Activated T-cell treated with anti-CD3 and anti-CD28 coated beads, Interleukin-2, amount 50 U/mL, for 24 hours (primary cell): ENCODE results near the gene ATP13A4.

Source experiments
- DNase-seq: peaks from one replicate; pipeline ENCODE4 v3.0.0-alpha.2; 2020
- H3K27ac Mint-ChIP-seq: 2 replicates; pipeline ENCODE4 v1.8.0; 2020; ENCODE audit warnings: mild to moderate bottlenecking, mixed read lengths
- H3K27me3 Mint-ChIP-seq: 2 replicates; pipeline ENCODE4 v1.8.0; 2020; ENCODE audit warnings: mixed read lengths
- H3K36me3 Mint-ChIP-seq: 2 replicates; pipeline ENCODE4 v1.8.0; 2020; ENCODE audit warnings: low read depth, mixed read lengths
- H3K4me1 Mint-ChIP-seq: 2 replicates; pipeline ENCODE4 v1.8.0; 2020; ENCODE audit warnings: low read depth, mixed read lengths
- H3K4me3 Mint-ChIP-seq: 2 replicates; pipeline ENCODE4 v1.8.0; 2020; ENCODE audit warnings: mild to moderate bottlenecking, moderate library complexity, mixed read lengths
- H3K9me3 Mint-ChIP-seq: 2 replicates; pipeline ENCODE4 v1.8.0; 2020; ENCODE audit warnings: mixed read lengths

ATP13A4 gene

GRCh38 chr3:193574488-193575070 lies 19.9 kb upstream of the ATP13A4 start:
- H3K4me1 Mint-ChIP-seq = no peaks in the 10 kb centered on the region

GRCh38 chr3:193573403-193574191 lies 18.9 kb upstream of the ATP13A4 start:
- Mint-ChIP-seq H3K4me1 (no peaks in the 10 kb centered on the region), H3K36me3 (no peaks in the 10 kb centered on the region), H3K9me3 (no peaks in the 10 kb centered on the region), H3K27me3 (no peaks in the 10 kb centered on the region), H3K27ac (no peak overlapping the region), H3K4me3 (no peak overlapping the region)
- no peak for DNase-seq

More at GRCh38 chr3:193574488-193575070, 19.9 kb upstream of the ATP13A4 start:
- Mint-ChIP-seq H3K36me3 (no peaks in the 10 kb centered on the region), H3K9me3 (no peaks in the 10 kb centered on the region), H3K27me3 (no peaks in the 10 kb centered on the region), H3K4me3 (no peak overlapping the region), H3K27ac (no peak overlapping the region)
- no peak for DNase-seq

- H3K36me3 Mint-ChIP-seq = no peaks in the 10 kb centered on the region
- peak; percentile 47 for DNase-seq
These were observed 17.8 kb upstream of the ATP13A4 start for GRCh38 chr3:193572426-193572908.

GRCh38 chr3:193569119-193569518 lies 14.4 kb upstream of the ATP13A4 start:
- no peaks in the 10 kb centered on the region for H3K27me3 Mint-ChIP-seq
- no peak for DNase-seq
- H3K4me3 Mint-ChIP-seq = no peak overlapping the region
- no peaks in the 10 kb centered on the region for H3K4me1 Mint-ChIP-seq
- no peak overlapping the region for H3K27ac Mint-ChIP-seq
- no peaks in the 10 kb centered on the region for H3K36me3 Mint-ChIP-seq
- H3K9me3 Mint-ChIP-seq = no peaks in the 10 kb centered on the region

More at GRCh38 chr3:193572426-193572908, 17.8 kb upstream of the ATP13A4 start:
- Mint-ChIP-seq H3K4me3 (no peak overlapping the region), H3K27me3 (no peaks in the 10 kb centered on the region), H3K4me1 (no peaks in the 10 kb centered on the region), H3K9me3 (no peaks in the 10 kb centered on the region), H3K27ac (no peak overlapping the region)

- Mint-ChIP-seq H3K36me3 (no peaks in the 10 kb centered on the region), H3K9me3 (no peaks in the 10 kb centered on the region), H3K27ac (no peak overlapping the region), H3K4me1 (no peaks in the 10 kb centered on the region), H3K27me3 (no peaks in the 10 kb centered on the region), H3K4me3 (no peak overlapping the region)
- no peak for DNase-seq
These were observed 9.3 kb upstream of the ATP13A4 start for GRCh38 chr3:193564012-193564411.

- no peak for DNase-seq
- Mint-ChIP-seq H3K27me3 (no peaks in the 10 kb centered on the region), H3K36me3 (no peaks in the 10 kb centered on the region), H3K4me3 (no peak overlapping the region), H3K27ac (no peak overlapping the region), H3K4me1 (no peaks in the 10 kb centered on the region), H3K9me3 (no peaks in the 10 kb centered on the region)
These were observed 8.7 kb upstream of the ATP13A4 start for GRCh38 chr3:193563426-193563825.

- Mint-ChIP-seq H3K4me1 (no peaks in the 10 kb centered on the region), H3K36me3 (no peaks in the 10 kb centered on the region), H3K27ac (no peak overlapping the region), H3K27me3 (no peaks in the 10 kb centered on the region), H3K9me3 (no peaks in the 10 kb centered on the region), H3K4me3 (no peak overlapping the region)
- DNase-seq = no peak
These were observed 6.2 kb upstream of the ATP13A4 start for GRCh38 chr3:193560870-193561269.

- no peak overlapping the region for H3K27ac Mint-ChIP-seq
- H3K4me1 Mint-ChIP-seq = no peaks in the 10 kb centered on the region
- no peak overlapping the region for H3K4me3 Mint-ChIP-seq
- no peak for DNase-seq
- no peaks in the 10 kb centered on the region for H3K9me3 Mint-ChIP-seq
- H3K27me3 Mint-ChIP-seq = no peaks in the 10 kb centered on the region
- H3K36me3 Mint-ChIP-seq = no peaks in the 10 kb centered on the region
These were observed 5.4 kb upstream of the ATP13A4 start for GRCh38 chr3:193560091-193560490.

- Mint-ChIP-seq H3K4me1 (no peaks in the 10 kb centered on the region), H3K27ac (no peak overlapping the region), H3K9me3 (no peaks in the 10 kb centered on the region), H3K4me3 (no peak overlapping the region), H3K36me3 (no peaks in the 10 kb centered on the region), H3K27me3 (no peaks in the 10 kb centered on the region)
- no peak for DNase-seq
These were observed 4.4 kb upstream of the ATP13A4 start for GRCh38 chr3:193559100-193559499.

- Mint-ChIP-seq H3K4me1 (no peaks in the 10 kb centered on the region), H3K9me3 (no peaks in the 10 kb centered on the region), H3K27me3 (no peaks in the 10 kb centered on the region), H3K27ac (no peak overlapping the region), H3K36me3 (no peaks in the 10 kb centered on the region), H3K4me3 (no peak overlapping the region)
- no peak for DNase-seq
These were observed 2.1 kb upstream of the ATP13A4 start for GRCh38 chr3:193556841-193557240.

GRCh38 chr3:193553586-193553985 lies 1.1 kb downstream of the ATP13A4 start:
- Mint-ChIP-seq H3K27ac (no peak overlapping the region), H3K4me3 (no peak overlapping the region), H3K27me3 (no peaks in the 10 kb centered on the region), H3K36me3 (no peaks in the 10 kb centered on the region), H3K9me3 (no peaks in the 10 kb centered on the region), H3K4me1 (no peaks in the 10 kb centered on the region)
- no peak for DNase-seq

- no peak overlapping the region for H3K4me3 Mint-ChIP-seq
- no peaks in the 10 kb centered on the region for H3K36me3 Mint-ChIP-seq
- DNase-seq = no peak
- H3K4me1 Mint-ChIP-seq = no peaks in the 10 kb centered on the region
- no peaks in the 10 kb centered on the region for H3K9me3 Mint-ChIP-seq
- no peak overlapping the region for H3K27ac Mint-ChIP-seq
- H3K27me3 Mint-ChIP-seq = no peaks in the 10 kb centered on the region
These were observed 1.8 kb downstream of the ATP13A4 start for GRCh38 chr3:193552923-193553322.

GRCh38 chr3:193548406-193548805 lies 6.3 kb downstream of the ATP13A4 start:
- no peaks in the 10 kb centered on the region for H3K27me3 Mint-ChIP-seq
- no peak overlapping the region for H3K27ac Mint-ChIP-seq
- peaks cover 9% of the 10 kb centered on the region for H3K9me3 Mint-ChIP-seq
- no peaks in the 10 kb centered on the region for H3K36me3 Mint-ChIP-seq
- no peaks in the 10 kb centered on the region for H3K4me1 Mint-ChIP-seq
- DNase-seq = no peak
- H3K4me3 Mint-ChIP-seq = no peak overlapping the region

- Mint-ChIP-seq H3K27ac (no peak overlapping the region), H3K27me3 (no peaks in the 10 kb centered on the region), H3K36me3 (no peaks in the 10 kb centered on the region), H3K4me3 (no peak overlapping the region), H3K4me1 (no peaks in the 10 kb centered on the region), H3K9me3 (peaks cover 9% of the 10 kb centered on the region)
- no peak for DNase-seq
These were observed 8.6 kb downstream of the ATP13A4 start for GRCh38 chr3:193546129-193546528.

GRCh38 chr3:193545304-193545703 lies 9.4 kb downstream of the ATP13A4 start:
- Mint-ChIP-seq H3K36me3 (no peaks in the 10 kb centered on the region), H3K4me1 (no peaks in the 10 kb centered on the region), H3K27ac (no peak overlapping the region), H3K27me3 (no peaks in the 10 kb centered on the region), H3K4me3 (no peak overlapping the region), H3K9me3 (peaks cover 9% of the 10 kb centered on the region)
- DNase-seq = no peak
